H9 (cell line): ENCODE results near the gene ELF1. TPM values are rescaled to one million over a fixed set of nuclear protein-coding genes. Genes with fewer than 3 reads are reported as not detected.

ENCODE experiments used
- DNase-seq: peaks from one replicate; pipeline ENCODE4 v3.0.0-alpha.2; 2017
- H2AFZ ChIP-seq: one replicate; pipeline ENCODE4 v1.6.1; 2013; ENCODE audit warnings: mild to moderate bottlenecking, low read length, control low read depth, moderate library complexity
- H2AK5ac ChIP-seq: 2 replicates; pipeline ENCODE4 v1.6.1; 2013; ENCODE audit warnings: low read length, control low read depth, mixed read lengths; ENCODE audit not compliant: insufficient read length
- H2BK120ac ChIP-seq: one replicate; pipeline ENCODE4 v1.6.1; 2013; ENCODE audit warnings: low read depth, mild to moderate bottlenecking, low read length, control low read depth, inconsistent platforms; ENCODE audit not compliant: poor library complexity, severe bottlenecking
- H2BK12ac ChIP-seq: 2 replicates; pipeline ENCODE4 v1.6.1; 2013; ENCODE audit warnings: low read length, control low read depth, mixed read lengths, low read depth; ENCODE audit not compliant: insufficient read length
- H2BK15ac ChIP-seq: 2 replicates; pipeline ENCODE4 v1.6.1; 2013; ENCODE audit warnings: low read depth, low read length, control low read depth
- H2BK20ac ChIP-seq: one replicate; pipeline ENCODE4 v1.6.1; 2013; ENCODE audit warnings: low read depth, mild to moderate bottlenecking, low read length, control low read depth, inconsistent platforms; ENCODE audit not compliant: poor library complexity, severe bottlenecking
- H2BK5ac ChIP-seq: 2 replicates; pipeline ENCODE4 v1.6.1; 2013; ENCODE audit warnings: low read length, control low read depth, mixed read lengths; ENCODE audit not compliant: insufficient read length
- H3K14ac ChIP-seq: 2 replicates; pipeline ENCODE4 v1.6.1; 2013; ENCODE audit warnings: low read length, control low read depth; ENCODE audit not compliant: insufficient read depth
- H3K18ac ChIP-seq: 2 replicates; pipeline ENCODE4 v1.6.1; 2013; ENCODE audit warnings: low read depth, mild to moderate bottlenecking, mixed read lengths, low read length, control low read depth; ENCODE audit not compliant: insufficient read length
- H3K23ac ChIP-seq: 2 replicates; pipeline ENCODE4 v1.6.1; 2013; ENCODE audit warnings: low read length, control low read depth, mixed read lengths, low read depth; ENCODE audit not compliant: insufficient read length
- H3K23me2 ChIP-seq: 2 replicates; pipeline ENCODE4 v1.6.1; 2013; ENCODE audit warnings: low read depth, mild to moderate bottlenecking, mixed read lengths, low read length, control low read depth; ENCODE audit not compliant: insufficient read length, poor library complexity, severe bottlenecking
- H3K27ac ChIP-seq: 2 replicates; pipeline ENCODE4 v1.5.1; 2013; ENCODE audit warnings: low read length, control low read depth, mixed read lengths, low read depth; ENCODE audit not compliant: insufficient read length
- H3K27me3 ChIP-seq: 2 replicates; pipeline ENCODE4 v1.6.1; 2013; ENCODE audit warnings: low read length, control low read depth, inconsistent platforms; ENCODE audit not compliant: insufficient read depth
- H3K4ac ChIP-seq: 2 replicates; pipeline ENCODE4 v1.6.1; 2013; ENCODE audit warnings: low read depth, mild to moderate bottlenecking, control low read depth, inconsistent platforms, low read length, moderate library complexity
- H3K4me1 ChIP-seq: 2 replicates; pipeline ENCODE4 v1.6.1; 2013; ENCODE audit warnings: low read length, control low read depth, inconsistent platforms; ENCODE audit not compliant: insufficient read depth
- H3K4me2 ChIP-seq: 2 replicates; pipeline ENCODE4 v1.6.1; 2013; ENCODE audit warnings: low read length, control low read depth, mixed read lengths; ENCODE audit not compliant: insufficient read length, insufficient read depth
- H3K56ac ChIP-seq: 2 replicates; pipeline ENCODE4 v1.6.1; 2013; ENCODE audit warnings: low read depth, mild to moderate bottlenecking, mixed read lengths, low read length, control low read depth; ENCODE audit not compliant: insufficient read length
- H3K79me1 ChIP-seq: 2 replicates; pipeline ENCODE4 v1.6.1; 2013; ENCODE audit warnings: low read depth, mild to moderate bottlenecking, moderate library complexity, low read length, control low read depth, inconsistent platforms; ENCODE audit not compliant: insufficient read depth, poor library complexity, severe bottlenecking
- H3K79me2 ChIP-seq: 2 replicates; pipeline ENCODE4 v1.6.1; 2013; ENCODE audit warnings: low read length, control low read depth, inconsistent platforms; ENCODE audit not compliant: insufficient read depth
- H3K9ac ChIP-seq: 2 replicates; pipeline ENCODE4 v1.6.1; 2013; ENCODE audit warnings: low read length, control low read depth, mixed read lengths; ENCODE audit not compliant: insufficient read length; ENCODE audit errors: extremely low read depth
- H3K9me3 ChIP-seq: one replicate; pipeline ENCODE4 v1.6.1; 2013; ENCODE audit warnings: low read depth, low read length, inconsistent platforms; ENCODE audit not compliant: control insufficient read depth
- H3T11ph ChIP-seq: one replicate; pipeline ENCODE4 v1.6.1; 2013; ENCODE audit warnings: mild to moderate bottlenecking, low read length, control low read depth, inconsistent platforms
- H4K20me1 ChIP-seq: one replicate; pipeline ENCODE4 v1.6.1; 2013; ENCODE audit not compliant: control insufficient read depth, insufficient read length, insufficient read depth
- H4K5ac ChIP-seq: 2 replicates; pipeline ENCODE4 v1.6.1; 2013; ENCODE audit warnings: low read depth, mild to moderate bottlenecking, mixed read lengths, low read length, control low read depth; ENCODE audit not compliant: insufficient read length
- H4K8ac ChIP-seq: replicated peaks from 2 replicates; pipeline ENCODE4 v1.6.1; 2013; ENCODE audit warnings: low read length, control low read depth, mixed read lengths, low read depth; ENCODE audit not compliant: insufficient read length
- H4K91ac ChIP-seq: 2 replicates; pipeline ENCODE4 v1.6.1; 2013; ENCODE audit warnings: low read depth, mild to moderate bottlenecking, moderate library complexity, mixed read lengths, low read length, control low read depth; ENCODE audit not compliant: insufficient read length
- H3K27ac Mint-ChIP-seq, 3 experiments: 2 replicates in 2 of 3; 3 replicates in 1 of 3; pipeline ENCODE4 v1.8.0; 2020 to 2021; ENCODE audit warnings: mixed read lengths in 3 of 3, mild to moderate bottlenecking in 1 of 3, moderate library complexity in 1 of 3
- H3K27me3 Mint-ChIP-seq: 2 replicates; pipeline ENCODE4 v1.8.0; 2021; ENCODE audit warnings: low read depth, mild to moderate bottlenecking, moderate library complexity, mixed read lengths
- H3K36me3 Mint-ChIP-seq, 3 experiments: 2 replicates in 2 of 3; 3 replicates in 1 of 3; pipeline ENCODE4 v1.8.0; 2020 to 2021; ENCODE audit warnings: low read depth in 3 of 3, mixed read lengths in 3 of 3; ENCODE audit not compliant: insufficient read depth in 1 of 3
- H3K4me1 Mint-ChIP-seq, 2 experiments: 2 replicates each; pipeline ENCODE4 v1.8.0; 2020; ENCODE audit warnings: mixed read lengths in 2 of 2
- H3K4me3 Mint-ChIP-seq, 2 experiments: 2 replicates in 1 of 2; 3 replicates in 1 of 2; pipeline ENCODE4 v1.8.0; 2020 to 2021; ENCODE audit warnings: mild to moderate bottlenecking in 2 of 2, mixed read lengths in 2 of 2, moderate library complexity in 1 of 2
- H3K9me3 Mint-ChIP-seq, 2 experiments: 2 replicates in 1 of 2; 3 replicates in 1 of 2; pipeline ENCODE4 v1.8.0; 2020; ENCODE audit warnings: mild to moderate bottlenecking in 2 of 2, mixed read lengths in 2 of 2, moderate library complexity in 1 of 2
- CTCF ChIP-seq: fragments of 200-600 bp; sonication (generic); conservative IDR thresholded peaks from 3 replicates; pipeline ENCODE4 v1.8.0; 2021; ENCODE audit warnings: antibody characterized with exemption, mild to moderate bottlenecking
- WGBS: extraction: QIAGEN DNeasy Blood & Tissue Kit; methylation state at CpG from one replicate; pipeline ENCODE4 v1.1.7; 2013; ENCODE audit warnings: missing lambda C conversion rate, low lambda C conversion rate, mixed read lengths; ENCODE audit not compliant: insufficient read length; ENCODE audit errors: extremely low coverage; 5-methylcytosine and 5-hydroxymethylcytosine counted together
- total RNA-seq: library from RNA; stranded (reverse); gene quantifications from 2 replicates; pipeline ENCODE4 v1.2.1, GENCODE V29; 2021

The ELF1 gene
- total RNA-seq, 1 experiment from 2014 or later: 15.5 TPM

- H4K8ac ChIP-seq: no peak overlapping the region
- H2BK15ac ChIP-seq: no peak overlapping the region
- H3K56ac ChIP-seq: no peak overlapping the region
- Mint-ChIP-seq H3K27ac (no peak overlapping the region), H3K4me3 (no peak overlapping the region), H3K9me3 (peaks cover 3 to 6% of the 10 kb centered on the region in 2 experiments; a peak in 3 of 5 replicates), H3K27me3 (no peaks in the 10 kb centered on the region), H3K4me1 (peaks cover 0 to under 1% of the 10 kb centered on the region in 2 experiments; a peak in 1 of 4 replicates), H3K36me3 (peaks cover 14 to 17% (median 15%) of the 10 kb centered on the region in 3 experiments; a peak in 6 of 7 replicates)
- no peaks in the 10 kb centered on the region for H4K20me1 ChIP-seq
- H3K79me2 ChIP-seq: no peaks in the 10 kb centered on the region
- H3K79me1 ChIP-seq: no peaks in the 10 kb centered on the region
- H2AK5ac ChIP-seq: no peak overlapping the region
- no peaks in the 10 kb centered on the region for H3K9me3 ChIP-seq
- no peaks in the 10 kb centered on the region for H3K23me2 ChIP-seq
- H3K4me2 ChIP-seq: no peak overlapping the region
- no peak overlapping the region for H2BK12ac ChIP-seq
- TF ChIP-seq CTCF: no peak
- no peak overlapping the region for H2BK20ac ChIP-seq
- no peaks in the 10 kb centered on the region for H3K27me3 ChIP-seq
- no peak overlapping the region for H2BK120ac ChIP-seq
- H3K4ac ChIP-seq: no peak overlapping the region
- no peaks in the 10 kb centered on the region for H3K4me1 ChIP-seq
- no peak overlapping the region for H3K23ac ChIP-seq
- no peak overlapping the region for H3K9ac ChIP-seq
- no peak overlapping the region for H2BK5ac ChIP-seq
- no peak overlapping the region for H4K5ac ChIP-seq
- no peak overlapping the region for H3T11ph ChIP-seq
- no peak overlapping the region for H4K91ac ChIP-seq
- no CpG with 5 or more reads among the region's 1 CpG for WGBS
- DNase-seq: no peak
- H3K18ac ChIP-seq: no peak overlapping the region
- H3K27ac ChIP-seq: no peak overlapping the region
- no peak overlapping the region for H3K14ac ChIP-seq
- no peak overlapping the region for H2AFZ ChIP-seq
Measured at GRCh38 chr13:40961826-40962225, 57.3 kb downstream of the ELF1 start.
